ENCODE results near the gene MEIS1. TPM values are rescaled to one million over a fixed set of nuclear protein-coding genes. Genes with fewer than 3 reads are reported as not detected.
"Not testable (repeated sequence)": the region's sequence is repeated elsewhere in the genome, so short reads cannot be mapped to it uniquely, and the experiment has no call there.

Gene MEIS1
- total and polyA plus RNA-seq, 8 donors, result 4.8 to 172 (median 38.5) TPM

DNA sequence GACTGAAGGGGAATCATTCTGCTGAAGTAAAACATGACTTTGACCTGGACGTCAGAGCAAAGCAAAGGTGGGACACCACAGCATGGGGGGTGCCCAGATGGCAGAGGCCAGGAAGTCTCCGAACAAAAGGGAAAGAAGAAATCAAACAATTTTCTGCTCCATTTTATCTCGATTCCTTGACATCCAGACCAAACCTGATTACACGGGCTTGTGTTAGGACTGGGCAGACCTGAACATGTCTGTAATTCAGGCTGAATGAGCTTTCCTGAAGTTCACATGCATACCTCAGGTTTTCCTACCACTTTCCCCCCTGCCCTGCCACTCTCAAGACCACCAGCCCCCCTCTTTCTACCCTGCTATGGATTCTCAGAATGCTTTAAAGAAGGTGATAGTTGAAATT is 44.8 kb upstream of the MEIS1 start:
- WGBS, 5 donors, result 51 to 79% (median 72%) methylated on average over 4 of the region's 4 CpGs
- no peak overlapping the region for H3K27ac ChIP-seq
- no peaks in the 10 kb centered on the region for H3K36me3 ChIP-seq
- no peak overlapping the region for H3K4me3 ChIP-seq
- intact Hi-C loops (cut with DNase I; ENCODE audit: low total_unique reads), result no loop called here
- no peak for DNase-seq
- peaks cover 0 to 5% (median 0%) of the 10 kb centered on the region in 3 donors for H3K27me3 ChIP-seq
- no peaks in the 10 kb centered on the region for H3K9me3 ChIP-seq
- no peak for TF ChIP-seq POLR2A (IDR thresholded peaks at IDR 0.05)
- TF ChIP-seq POLR2AphosphoS5 (IDR thresholded peaks at IDR 0.05), result no peak
- no peak for TF ChIP-seq EP300 (IDR thresholded peaks at IDR 0.05)
- TF ChIP-seq, protein P1, sequence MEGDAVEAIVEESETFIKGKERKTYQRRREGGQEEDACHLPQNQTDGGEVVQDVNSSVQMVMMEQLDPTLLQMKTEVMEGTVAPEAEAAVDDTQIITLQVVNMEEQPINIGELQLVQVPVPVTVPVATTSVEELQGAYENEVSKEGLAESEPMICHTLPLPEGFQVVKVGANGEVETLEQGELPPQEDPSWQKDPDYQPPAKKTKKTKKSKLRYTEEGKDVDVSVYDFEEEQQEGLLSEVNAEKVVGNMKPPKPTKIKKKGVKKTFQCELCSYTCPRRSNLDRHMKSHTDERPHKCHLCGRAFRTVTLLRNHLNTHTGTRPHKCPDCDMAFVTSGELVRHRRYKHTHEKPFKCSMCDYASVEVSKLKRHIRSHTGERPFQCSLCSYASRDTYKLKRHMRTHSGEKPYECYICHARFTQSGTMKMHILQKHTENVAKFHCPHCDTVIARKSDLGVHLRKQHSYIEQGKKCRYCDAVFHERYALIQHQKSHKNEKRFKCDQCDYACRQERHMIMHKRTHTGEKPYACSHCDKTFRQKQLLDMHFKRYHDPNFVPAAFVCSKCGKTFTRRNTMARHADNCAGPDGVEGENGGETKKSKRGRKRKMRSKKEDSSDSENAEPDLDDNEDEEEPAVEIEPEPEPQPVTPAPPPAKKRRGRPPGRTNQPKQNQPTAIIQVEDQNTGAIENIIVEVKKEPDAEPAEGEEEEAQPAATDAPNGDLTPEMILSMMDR (IDR thresholded peaks at IDR 0.05), result no peak
- H3K4me1 ChIP-seq, result no peaks in the 10 kb centered on the region

DNA sequence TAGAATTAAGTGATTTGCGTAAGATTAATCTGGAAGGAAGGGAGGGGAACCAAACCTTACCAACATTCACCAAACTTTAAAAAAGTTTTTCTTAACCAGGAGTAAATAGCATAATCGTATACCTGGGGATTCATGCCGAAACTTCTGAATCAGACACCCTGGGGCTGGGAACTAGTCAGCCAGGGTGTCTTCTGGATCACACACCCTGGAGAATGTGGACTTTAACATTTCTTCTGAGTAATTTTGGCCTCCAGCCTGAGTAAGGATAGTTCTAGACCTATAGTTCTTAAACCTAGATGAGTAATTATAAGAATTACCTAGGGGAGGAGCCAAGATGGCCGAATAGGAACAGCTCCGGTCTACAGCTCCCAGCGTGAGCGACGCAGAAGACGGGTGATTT is 44.1 kb upstream of the MEIS1 start:
- Histone ChIP-seq H3K27me3 (peaks cover 0 to 5% (median 0%) of the 10 kb centered on the region in 3 donors), H3K27ac (no peak overlapping the region), H3K36me3 (no peaks in the 10 kb centered on the region), H3K9me3 (no peaks in the 10 kb centered on the region), H3K4me3 (no peak overlapping the region), H3K4me1 (no peaks in the 10 kb centered on the region)
- TF ChIP-seq POLR2AphosphoS5 (IDR thresholded peaks at IDR 0.05) (no peak), POLR2A (IDR thresholded peaks at IDR 0.05) (no peak), EP300 (IDR thresholded peaks at IDR 0.05) (no peak)
- TF ChIP-seq, protein P1 (IDR thresholded peaks at IDR 0.05), result no peak
- WGBS, 5 donors, result 93 to 98% (median 96%) methylated on average over 9 of the region's 9 CpGs
- intact Hi-C loops (cut with DNase I; ENCODE audit: low total_unique reads), result no loop called here
- no peak for DNase-seq

DNA sequence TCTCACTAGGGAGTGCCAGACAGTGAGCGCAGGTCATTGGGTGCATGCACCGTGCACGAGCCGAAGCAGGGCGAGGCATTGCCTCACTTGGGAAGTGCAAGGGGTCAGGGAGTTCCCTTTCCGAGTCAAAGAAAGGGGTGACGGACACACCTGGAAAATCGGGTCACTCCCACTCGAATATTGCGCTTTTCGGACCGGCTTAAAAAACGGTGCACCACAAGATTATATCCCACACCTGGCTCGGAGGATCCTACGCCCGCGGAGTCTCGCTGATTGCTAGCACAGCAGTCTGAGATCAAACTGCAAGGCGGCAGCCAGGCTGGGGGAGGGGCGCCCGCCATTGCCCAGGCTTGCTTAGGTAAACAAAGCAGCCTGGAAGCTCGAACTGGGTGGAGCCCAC is 43.7 kb upstream of the MEIS1 start:
- H3K9me3 ChIP-seq; H3K27me3 ChIP-seq; H3K4me1 ChIP-seq; H3K4me3 ChIP-seq; DNase-seq; H3K36me3 ChIP-seq; H3K27ac ChIP-seq; intact Hi-C loops (cut with DNase I; ENCODE audit: low total_unique reads): not testable (repeated sequence)
- WGBS, 5 donors, result 77 to 89% (median 79%) methylated on average over 13 to 22 of the region's 22 CpGs

DNA sequence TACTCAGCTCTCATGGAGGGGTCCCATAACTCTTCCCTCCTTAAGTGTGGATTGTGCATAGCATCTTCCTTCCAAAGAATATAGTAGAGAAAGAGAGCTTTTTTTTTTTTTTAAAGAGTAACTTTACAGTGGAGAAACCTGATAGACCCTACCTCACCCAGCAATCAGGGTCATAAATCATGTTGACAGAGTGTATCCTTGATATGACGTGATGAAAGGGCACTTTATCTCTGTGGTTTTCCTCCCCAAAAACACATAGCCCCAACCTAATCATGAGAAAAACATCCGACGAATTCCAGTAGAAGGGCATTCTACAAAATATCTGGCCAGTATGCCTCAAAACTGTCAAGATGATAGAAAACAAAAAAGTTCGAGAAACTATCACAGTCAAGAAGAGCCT is 29.5 kb upstream of the MEIS1 start:
- H3K9me3 ChIP-seq, result peaks cover 0 to 8% (median 4%) of the 10 kb centered on the region in 4 donors
- intact Hi-C loops (cut with DNase I; ENCODE audit: low total_unique reads), result no loop called here
- no peaks in the 10 kb centered on the region for H3K27me3 ChIP-seq
- no peaks in the 10 kb centered on the region for H3K4me1 ChIP-seq
- WGBS, 5 donors, result 31 to 45% (median 41%) methylated on average over 4 of the region's 4 CpGs
- TF ChIP-seq, protein P1 (IDR thresholded peaks at IDR 0.05), result no peak
- TF ChIP-seq POLR2A (IDR thresholded peaks at IDR 0.05) (no peak), POLR2AphosphoS5 (IDR thresholded peaks at IDR 0.05) (no peak), EP300 (IDR thresholded peaks at IDR 0.05) (no peak)
- no peak for DNase-seq
- no peak overlapping the region for H3K4me3 ChIP-seq
- no peak overlapping the region for H3K27ac ChIP-seq
- H3K36me3 ChIP-seq, result no peaks in the 10 kb centered on the region

DNA sequence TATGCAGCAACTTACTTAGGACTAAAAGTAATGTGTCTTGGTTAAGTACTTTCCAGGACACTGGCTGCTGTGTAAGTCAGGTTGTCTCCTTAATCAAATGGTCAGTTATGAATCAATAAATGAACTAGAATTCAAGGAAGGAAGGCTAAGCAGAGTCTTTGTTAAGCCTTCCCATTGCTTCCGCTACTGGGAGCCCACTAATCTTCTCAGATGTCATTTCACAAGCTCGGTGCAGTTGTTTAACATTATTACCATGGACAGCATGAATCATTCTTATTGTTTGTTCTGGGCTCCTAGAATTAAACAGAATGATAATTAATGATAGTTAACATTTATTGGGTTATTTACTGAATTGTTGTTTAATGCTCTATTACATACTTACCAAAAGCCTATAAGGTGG is 26.0 kb upstream of the MEIS1 start:
- no peak overlapping the region for H3K27ac ChIP-seq
- intact Hi-C loops (cut with DNase I; ENCODE audit: low total_unique reads), result no loop called here
- no peaks in the 10 kb centered on the region for H3K9me3 ChIP-seq
- WGBS, 5 donors, result 61 to 65% (median 63%) methylated on average over 2 of the region's 2 CpGs
- H3K4me1 ChIP-seq, result peaks cover 0 to 4% (median 0%) of the 10 kb centered on the region in 4 donors
- no peaks in the 10 kb centered on the region for H3K27me3 ChIP-seq
- no peak overlapping the region for H3K4me3 ChIP-seq
- H3K36me3 ChIP-seq, result no peaks in the 10 kb centered on the region
- TF ChIP-seq EP300 (IDR thresholded peaks at IDR 0.05), result no peak
- no peak for TF ChIP-seq POLR2A (IDR thresholded peaks at IDR 0.05)
- TF ChIP-seq, protein P1 (IDR thresholded peaks at IDR 0.05), result no peak
- TF ChIP-seq POLR2AphosphoS5 (IDR thresholded peaks at IDR 0.05), result no peak
- no peak for DNase-seq

Data from stomach (tissue), 9 donors.